ENCODE data around the gene RIMKLA.

RIMKLA gene

GRCh38 chr1:42358791-42359190 is 21.8 kb upstream of the RIMKLA start:
- DNase-seq (ENCODE audit: low spot score) = no peak
- TF ChIP-seq CTCF (IDR thresholded peaks at IDR 0.05) = no peak
- H3K4me3 ChIP-seq = no peak overlapping the region
- no peak overlapping the region for H3K27ac ChIP-seq

- no peak overlapping the region for H3K4me3 ChIP-seq
- H3K27ac ChIP-seq = no peak overlapping the region
- no peak for TF ChIP-seq CTCF (IDR thresholded peaks at IDR 0.05)
- no peak for DNase-seq (ENCODE audit: low spot score)
Measured at GRCh38 chr1:42359466-42359865, 21.1 kb upstream of the RIMKLA start.

- no peak overlapping the region for H3K27ac ChIP-seq
- H3K4me3 ChIP-seq = no peak overlapping the region
- no peak for DNase-seq (ENCODE audit: low spot score)
- no peak for TF ChIP-seq CTCF (IDR thresholded peaks at IDR 0.05)
Measured at GRCh38 chr1:42364089-42364488, 16.5 kb upstream of the RIMKLA start.

- TF ChIP-seq CTCF (IDR thresholded peaks at IDR 0.05) = no peak
- Histone ChIP-seq H3K4me3 (no peak overlapping the region), H3K27ac (no peak overlapping the region)
- DNase-seq (ENCODE audit: low spot score) = no peak
Measured at GRCh38 chr1:42364542-42364941, 16.1 kb upstream of the RIMKLA start.

- no peak for TF ChIP-seq CTCF (IDR thresholded peaks at IDR 0.05)
- no peak for DNase-seq (ENCODE audit: low spot score)
- H3K27ac ChIP-seq = no peak overlapping the region
Measured at GRCh38 chr1:42365118-42365517, 15.5 kb upstream of the RIMKLA start.

GRCh38 chr1:42368096-42368795 is 12.3 kb upstream of the RIMKLA start:
- Histone ChIP-seq H3K27ac (no peak overlapping the region), H3K4me3 (no peak overlapping the region)
- no peak for DNase-seq (ENCODE audit: low spot score)
- no peak for TF ChIP-seq CTCF (IDR thresholded peaks at IDR 0.05)

More at GRCh38 chr1:42365118-42365517, 15.5 kb upstream of the RIMKLA start:
- H3K4me3 ChIP-seq = no peak overlapping the region

GRCh38 chr1:42369471-42369870 is 11.1 kb upstream of the RIMKLA start:
- no peak overlapping the region for H3K27ac ChIP-seq
- no peak for DNase-seq (ENCODE audit: low spot score)
- TF ChIP-seq CTCF (IDR thresholded peaks at IDR 0.05) = no peak
- H3K4me3 ChIP-seq = no peak overlapping the region

Measured in coronary artery (tissue), 2 donors.